Lower lobe of right lung (tissue), 2 donors: ENCODE results near the gene ESRRA. TPM values are rescaled to one million over a fixed set of nuclear protein-coding genes. Genes with fewer than 3 reads are reported as not detected.

Experiments used
- ATAC-seq, 2 donors: fragments of 200-7000 bp; cut with Tn5 transposase; one replicate each; pipeline ENCODE4 v1.9.1; 2020 to 2022; ENCODE audit warnings: mild to moderate bottlenecking in 2 of 2, moderate library complexity in 2 of 2
- DNase-seq: peaks from one replicate; pipeline ENCODE4 v3.0.0-alpha.2; 2020
- H3K27ac ChIP-seq: fragments of 200-600 bp; one replicate; pipeline ENCODE4 v1.8.0; 2022
- H3K27me3 ChIP-seq: fragments of 200-600 bp; one replicate; pipeline ENCODE4 v1.8.0; 2022; ENCODE audit warnings: low read depth
- H3K36me3 ChIP-seq: fragments of 200-600 bp; one replicate; pipeline ENCODE4 v1.8.0; 2022; ENCODE audit warnings: mild to moderate bottlenecking
- H3K4me1 ChIP-seq: fragments of 200-600 bp; one replicate; pipeline ENCODE4 v1.8.0; 2022
- H3K4me3 ChIP-seq: fragments of 200-600 bp; one replicate; pipeline ENCODE4 v1.8.0; 2022; ENCODE audit warnings: mild to moderate bottlenecking
- H3K9me3 ChIP-seq: fragments of 200-600 bp; one replicate; pipeline ENCODE4 v1.8.0; 2022
- CTCF ChIP-seq: fragments of 200-600 bp; IDR thresholded peaks from one replicate; pipeline ENCODE4 v1.8.0; 2022; ENCODE audit warnings: antibody characterized with exemption, mild to moderate bottlenecking
- intact Hi-C: fragments of 100-400 bp; cut with DNase I; formaldehyde crosslinking; loops from one replicate; pipeline ENCODE4 v1.11.0; 2022
- total RNA-seq: library from RNA; stranded (reverse); fragmentation: NEBNext Ultra II Directional; extraction: Animal tissue kit (Norgen Biotek cat#: 25700); gene quantifications from one replicate; pipeline ENCODE4 v1.2.1, GENCODE V29; 2021
- donor health status: DM: no; HTN: yes; CAD: no; lungs with severe emphysema.

ESRRA gene
- total RNA-seq, 1 donor from 2014 or later, result 47.9 TPM

DNA sequence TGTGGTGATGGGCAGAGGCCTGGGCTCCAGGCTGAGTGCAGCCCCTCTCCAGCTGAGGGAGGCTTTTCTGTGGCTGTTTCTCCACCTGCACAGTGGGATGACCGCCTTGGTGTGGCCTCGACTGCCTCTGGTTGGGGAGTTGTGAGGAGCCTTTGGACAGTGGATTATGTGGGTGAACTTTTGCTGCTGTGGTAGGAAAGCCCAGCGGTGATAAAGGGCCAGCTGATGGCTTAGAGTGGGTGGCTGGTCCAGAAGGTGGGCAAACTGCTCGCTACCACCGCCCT is 1.4 kb upstream of the ESRRA start:
- no peak for TF ChIP-seq CTCF
- Histone ChIP-seq H3K27me3 (peaks cover 19% of the 10 kb centered on the region), H3K4me3 (peak overlapping the region; percentile 75), H3K4me1 (peaks cover 46% of the 10 kb centered on the region), H3K36me3 (peaks cover 9% of the 10 kb centered on the region), H3K9me3 (no peaks in the 10 kb centered on the region), H3K27ac (peak overlapping the region; percentile 96)
- intact Hi-C loops, result no loop called here
- no peak for ATAC-seq
- no peak for DNase-seq

DNA sequence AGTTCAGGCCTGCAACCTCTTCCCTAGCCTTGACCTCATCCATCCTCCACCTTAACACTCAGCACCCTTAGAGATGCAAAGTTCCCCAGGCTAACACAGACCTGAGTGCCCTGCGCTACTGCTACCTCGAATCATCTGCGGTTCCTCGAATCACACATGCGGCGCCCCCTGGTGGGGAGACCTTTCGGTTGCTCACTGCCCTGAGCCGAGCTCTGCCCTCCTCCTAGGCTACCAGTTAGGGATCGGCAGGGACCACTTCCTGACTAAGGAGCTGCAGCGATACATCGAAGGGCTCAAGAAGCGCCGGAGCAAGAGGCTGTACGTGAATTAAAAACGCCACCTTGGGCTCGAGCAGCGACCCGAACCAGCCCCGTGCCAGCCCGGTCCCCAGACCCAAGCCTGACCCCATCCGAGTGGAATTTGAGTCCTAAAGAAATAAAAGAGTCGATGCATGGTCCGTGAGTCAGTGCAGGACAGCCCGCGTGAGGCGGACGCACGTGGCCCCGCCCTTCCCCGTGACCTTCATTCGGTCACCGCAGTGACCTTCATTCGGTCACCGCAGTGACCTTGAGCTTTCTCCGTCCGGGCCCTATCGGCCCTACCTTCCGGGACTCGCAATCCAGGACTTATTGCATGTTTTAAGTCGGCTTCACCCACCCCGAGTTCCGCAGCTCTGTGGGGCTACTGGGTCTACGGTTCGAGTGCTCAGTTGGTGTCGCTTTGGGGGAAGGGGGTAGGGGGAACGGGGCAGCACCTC is 830 bp upstream of the ESRRA start:
- Histone ChIP-seq H3K9me3 (no peaks in the 10 kb centered on the region), H3K27ac (peak overlapping the region; percentile 96), H3K36me3 (peaks cover 9% of the 10 kb centered on the region), H3K4me1 (peaks cover 41% of the 10 kb centered on the region), H3K4me3 (peak overlapping the region; percentile 75), H3K27me3 (peaks cover 14% of the 10 kb centered on the region)
- TF ChIP-seq CTCF, result peak; percentile 87
- intact Hi-C loops, result no loop called here
- ATAC-seq (peak; percentile 66 to 72), DNase-seq (peak; percentile 97)

DNA sequence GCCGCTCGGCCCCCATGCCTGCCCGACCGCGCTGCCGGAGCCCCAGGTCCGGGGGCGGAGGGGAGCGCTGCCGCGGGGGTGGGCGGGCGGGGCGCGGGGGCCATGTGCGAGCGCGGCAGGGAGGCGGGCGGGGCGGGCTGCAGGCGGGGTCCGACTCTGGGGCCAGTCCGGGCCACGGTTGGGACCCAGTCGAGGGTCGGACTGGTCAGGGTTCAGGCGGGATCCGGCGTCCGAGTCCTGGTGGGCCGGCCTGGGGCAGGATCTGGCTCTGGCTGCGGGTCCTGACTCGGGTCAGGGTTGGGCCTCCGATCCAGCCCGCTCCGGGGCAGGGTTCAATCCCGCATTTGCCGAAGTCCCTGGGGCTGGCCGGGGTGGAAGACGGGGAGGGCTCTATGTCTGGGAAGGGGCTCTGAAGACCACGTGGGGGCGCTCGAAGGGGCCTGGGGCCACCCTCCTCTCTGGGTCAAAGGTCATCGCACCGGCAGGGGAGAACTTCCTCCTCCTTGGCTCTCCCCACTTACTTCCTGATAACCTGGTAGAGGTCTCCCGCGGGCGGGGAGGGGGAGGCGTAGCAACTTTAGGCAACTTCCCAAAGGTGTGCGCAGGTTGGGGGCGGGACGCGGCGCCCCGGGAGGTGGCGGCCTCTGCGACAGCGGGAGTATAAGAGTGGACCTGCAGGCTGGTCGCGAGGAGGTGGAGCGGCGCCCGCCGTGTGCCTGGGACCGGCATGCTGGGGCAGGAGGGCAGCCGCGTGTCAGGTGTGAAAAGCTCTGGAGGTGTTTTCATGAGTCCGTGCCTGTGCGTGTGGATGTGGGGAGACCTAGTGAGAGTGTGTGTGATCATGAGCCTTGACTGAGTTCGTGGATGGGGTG is 603 bp downstream of the ESRRA start:
- no peaks in the 10 kb centered on the region for H3K27me3 ChIP-seq
- intact Hi-C loops, result no loop called here
- H3K4me1 ChIP-seq, result peaks cover 26% of the 10 kb centered on the region
- no peaks in the 10 kb centered on the region for H3K9me3 ChIP-seq
- H3K27ac ChIP-seq, result peak overlapping the region; percentile 87
- peak overlapping the region; percentile 75 for H3K4me3 ChIP-seq
- peak; percentile 31 for TF ChIP-seq CTCF
- DNase-seq (peak; percentile 87), ATAC-seq (peak; percentile 25 to 41)
- H3K36me3 ChIP-seq, result peaks cover 9% of the 10 kb centered on the region

- peak overlapping the region; percentile 75 for H3K4me3 ChIP-seq
- intact Hi-C loops, result no loop called here
- ATAC-seq, result no peak
Observed at GRCh38 chr11:64306563-64306875, 1.2 kb downstream of the ESRRA start.

More at GRCh38 chr11:64306563-64306875, 1.2 kb downstream of the ESRRA start:
- Histone ChIP-seq H3K27ac (peak overlapping the region; percentile 87), H3K27me3 (no peaks in the 10 kb centered on the region), H3K9me3 (no peaks in the 10 kb centered on the region), H3K36me3 (peaks cover 9% of the 10 kb centered on the region), H3K4me1 (peaks cover 22% of the 10 kb centered on the region)
- DNase-seq, result no peak
- TF ChIP-seq CTCF, result no peak
